SK-N-DZ (cell line): ENCODE data around the gene CEP128.
"Not testable (repeated sequence)": the region's sequence is repeated elsewhere in the genome, so short reads cannot be mapped to it uniquely, and the experiment has no call there.

Experiments used
- DNase-seq: peaks from one replicate; pipeline ENCODE4 v3.0.0-alpha.2; 2015; ENCODE audit warnings: low spot score

The CEP128 gene

GRCh38 chr14:80954687-80955299, 13.3 kb upstream of the CEP128 start:
- peak; percentile 69 for DNase-seq

GRCh38 chr14:80953211-80953610, 11.7 kb upstream of the CEP128 start:
- not testable (repeated sequence) for DNase-seq

GRCh38 chr14:80951491-80951890, 10.0 kb upstream of the CEP128 start:
- no peak for DNase-seq

- DNase-seq = no peak
These were observed 6.8 kb upstream of the CEP128 start for GRCh38 chr14:80948291-80948690.

- DNase-seq = no peak
These were observed 5.3 kb upstream of the CEP128 start for GRCh38 chr14:80946797-80947196.

- DNase-seq = no peak
These were observed 4.6 kb upstream of the CEP128 start for GRCh38 chr14:80946187-80946586.

GRCh38 chr14:80944861-80945617, 3.5 kb upstream of the CEP128 start:
- no peak for DNase-seq

GRCh38 chr14:80942191-80942600, 658 bp upstream of the CEP128 start:
- no peak for DNase-seq

- DNase-seq = no peak
These were observed 1.4 kb downstream of the CEP128 start for GRCh38 chr14:80940146-80940545.

GRCh38 chr14:80933686-80934085, 7.9 kb downstream of the CEP128 start:
- no peak for DNase-seq

GRCh38 chr14:80933282-80933681, 8.3 kb downstream of the CEP128 start:
- DNase-seq = no peak

- no peak for DNase-seq
These were observed 10.6 kb downstream of the CEP128 start for GRCh38 chr14:80930836-80931389.

- DNase-seq = no peak
These were observed 11.4 kb downstream of the CEP128 start for GRCh38 chr14:80930095-80930494.

- no peak for DNase-seq
These were observed 14.2 kb downstream of the CEP128 start for GRCh38 chr14:80927083-80927989.

- DNase-seq = no peak
These were observed 15.0 kb downstream of the CEP128 start for GRCh38 chr14:80926397-80927082.

GRCh38 chr14:80924365-80925103, 17.0 kb downstream of the CEP128 start:
- DNase-seq = no peak

- DNase-seq = no peak
These were observed 18.2 kb downstream of the CEP128 start for GRCh38 chr14:80923368-80923767.

- DNase-seq = no peak
These were observed 21.9 kb downstream of the CEP128 start for GRCh38 chr14:80919622-80920021.

- not testable (repeated sequence) for DNase-seq
These were observed 29.5 kb downstream of the CEP128 start for GRCh38 chr14:80912013-80912412.

- DNase-seq = no peak
These were observed 34.6 kb downstream of the CEP128 start for GRCh38 chr14:80906946-80907345.

GRCh38 chr14:80906336-80906735, 35.2 kb downstream of the CEP128 start:
- no peak for DNase-seq
